Mucosa of descending colon (tissue), 3 donors: ENCODE measurements around the gene FAM13A. TPM values are rescaled to one million over a fixed set of nuclear protein-coding genes. Genes with fewer than 3 reads are reported as not detected.

ENCODE experiments used
- ATAC-seq: fragments of 200-7000 bp; cut with Tn5 transposase; one replicate; pipeline ENCODE4 v1.9.1; 2020; ENCODE audit warnings: mild to moderate bottlenecking, moderate library complexity
- DNase-seq, 3 donors: peaks; one replicate each; pipeline ENCODE4 v3.0.0-alpha.2; 2020
- H3K36me3 ChIP-seq: fragments of 200-600 bp; one replicate; pipeline ENCODE4 v1.8.0; 2021; ENCODE audit warnings: low read depth, mild to moderate bottlenecking
- H3K4me1 ChIP-seq: fragments of 200-600 bp; one replicate; pipeline ENCODE4 v1.8.0; 2021; ENCODE audit warnings: low read depth, mild to moderate bottlenecking
- H3K4me3 ChIP-seq: fragments of 200-600 bp; one replicate; pipeline ENCODE4 v1.8.0; 2021; ENCODE audit warnings: mild to moderate bottlenecking
- H3K9me3 ChIP-seq: fragments of 200-600 bp; one replicate; pipeline ENCODE4 v1.8.0; 2021; ENCODE audit warnings: mild to moderate bottlenecking
- CTCF ChIP-seq: fragments of 200-600 bp; IDR thresholded peaks from one replicate; pipeline ENCODE4 v1.8.0; 2022; ENCODE audit warnings: antibody characterized with exemption, mild to moderate bottlenecking
- intact Hi-C, 2 donors: fragments of 100-400 bp; cut with DNase I in 1 of 2; cut with micrococcal nuclease in 1 of 2; formaldehyde crosslinking; loops; one replicate each; pipeline versions ENCODE4 v1.11.0 to v1.11.1; 2022; cut with DNase I, micrococcal nuclease
- total RNA-seq, 3 donors: library from RNA; stranded (reverse); fragmentation: NEBNext Ultra II Directional in 2 of 3; extraction: Animal tissue kit (Norgen Biotek cat#: 25700) in 2 of 3; gene quantifications; one replicate each; pipeline versions ENCODE4 v1.2.1 to v1.2.4, GENCODE V29; 2021 to 2023
- donor health status: DM: no; HTN: no; CAD: no; lungs with moderate emphysema.
- donor health status: DM: no; HTN: no; CAD: no.
- donor health status: DM: no; HTN: yes; CAD: no.

The FAM13A gene
- total RNA-seq, 3 donors from 2014 or later = 41.6 to 60.1 (median 50.2) TPM

GRCh38 chr4:88965053-88965452, 91.9 kb downstream of the FAM13A start:
- intact Hi-C loops = no loop called here
- no peak for ATAC-seq

GRCh38 chr4:88964450-88964849, 92.5 kb downstream of the FAM13A start:
- peaks cover 14% of the 10 kb centered on the region for H3K4me1 ChIP-seq
- H3K4me3 ChIP-seq = no peak overlapping the region
- peak; percentile 74 for ATAC-seq
- no peak for DNase-seq
- H3K9me3 ChIP-seq = no peaks in the 10 kb centered on the region
- TF ChIP-seq CTCF = no peak
- intact Hi-C loops = no loop called here
- H3K36me3 ChIP-seq = no peaks in the 10 kb centered on the region

More at GRCh38 chr4:88965053-88965452, 91.9 kb downstream of the FAM13A start:
- H3K4me3 ChIP-seq = no peak overlapping the region
- no peak for TF ChIP-seq CTCF
- no peaks in the 10 kb centered on the region for H3K9me3 ChIP-seq
- DNase-seq = no peak
- peaks cover 14% of the 10 kb centered on the region for H3K4me1 ChIP-seq
- no peaks in the 10 kb centered on the region for H3K36me3 ChIP-seq

DNA sequence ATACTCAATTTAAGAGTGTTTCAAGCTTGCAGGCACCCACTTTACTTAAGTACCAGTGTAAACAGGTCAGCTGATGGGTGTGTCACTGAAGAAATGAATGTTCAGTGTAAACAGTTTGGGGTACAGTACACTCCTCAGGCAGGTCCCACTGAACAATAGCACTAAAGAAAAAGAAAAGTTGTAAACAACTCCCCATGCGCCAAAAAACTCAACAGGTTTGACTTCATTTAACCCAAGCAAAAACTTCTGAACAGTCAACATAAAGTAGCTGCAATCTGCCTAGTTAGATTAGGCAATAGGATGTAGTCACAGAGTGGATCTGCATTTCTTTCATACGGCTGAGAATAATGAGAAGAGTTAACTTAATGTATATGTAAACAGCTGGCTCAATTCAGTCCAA, 93.2 kb downstream of the FAM13A start:
- TF ChIP-seq CTCF = no peak
- ATAC-seq = peak; percentile 41
- intact Hi-C loops = no loop called here

GRCh38 chr4:88962396-88962795, 94.6 kb downstream of the FAM13A start:
- Histone ChIP-seq H3K36me3 (no peaks in the 10 kb centered on the region), H3K4me1 (peaks cover 12% of the 10 kb centered on the region), H3K9me3 (no peaks in the 10 kb centered on the region), H3K4me3 (no peak overlapping the region)
- ATAC-seq = peak; percentile 66
- no peak for DNase-seq
- no peak for TF ChIP-seq CTCF
- intact Hi-C loops = no loop called here

More for the DNA sequence above, 93.2 kb downstream of the FAM13A start:
- Histone ChIP-seq H3K9me3 (no peaks in the 10 kb centered on the region), H3K36me3 (no peaks in the 10 kb centered on the region), H3K4me1 (peaks cover 14% of the 10 kb centered on the region), H3K4me3 (no peak overlapping the region)
- peak in 1 of 3 donors; percentile 20 for DNase-seq

DNA sequence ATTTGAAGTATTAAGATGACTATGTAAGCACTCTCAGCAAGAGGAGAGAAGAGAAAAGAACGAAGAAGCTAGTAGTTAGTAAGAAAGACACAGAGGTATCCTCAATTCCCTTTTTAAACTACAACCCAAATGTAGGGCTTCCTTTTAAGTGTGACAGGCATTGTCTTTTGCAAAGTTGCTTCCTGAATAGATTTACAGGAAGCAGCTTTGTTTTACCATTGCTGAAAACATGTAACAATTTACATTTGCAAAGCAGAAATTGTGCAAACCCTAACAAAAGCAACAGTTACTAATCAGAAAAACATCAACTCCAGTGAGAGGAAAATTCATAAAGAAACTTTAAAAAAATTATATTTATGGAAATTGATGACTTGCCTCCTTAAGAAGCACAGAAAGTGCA, 96.4 kb downstream of the FAM13A start:
- H3K36me3 ChIP-seq = no peaks in the 10 kb centered on the region
- H3K4me3 ChIP-seq = no peak overlapping the region
- intact Hi-C loops = no loop called here
- peaks cover 11% of the 10 kb centered on the region for H3K4me1 ChIP-seq
- ATAC-seq (no peak), DNase-seq (no peak)
- no peaks in the 10 kb centered on the region for H3K9me3 ChIP-seq
- no peak for TF ChIP-seq CTCF

DNA sequence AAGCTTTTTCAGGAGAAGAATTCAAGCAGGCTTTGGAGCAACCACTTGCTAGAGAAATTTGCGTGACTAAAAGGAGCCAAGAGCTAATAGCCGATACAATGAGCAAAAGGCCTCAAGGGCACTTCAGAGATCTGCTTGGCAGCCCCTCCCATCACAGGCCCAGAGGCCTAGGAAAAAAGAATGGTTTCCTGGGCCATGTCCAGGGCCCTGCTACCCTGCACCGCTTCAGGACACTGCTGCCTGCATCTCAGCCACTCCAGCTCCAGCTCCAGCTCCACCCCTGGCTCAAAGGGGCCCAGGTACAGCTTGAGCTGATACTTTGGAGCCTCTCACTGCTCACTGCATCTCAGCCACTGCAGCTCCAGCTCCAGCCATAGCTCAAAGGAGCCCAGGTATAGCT, 98.9 kb downstream of the FAM13A start:
- Histone ChIP-seq H3K4me1 (peaks cover 6% of the 10 kb centered on the region), H3K9me3 (no peaks in the 10 kb centered on the region), H3K4me3 (no peak overlapping the region), H3K36me3 (no peaks in the 10 kb centered on the region)
- no peak for TF ChIP-seq CTCF
- DNase-seq (no peak), ATAC-seq (peak; percentile 14)
- intact Hi-C loops = no loop called here
